ENCODE data around the gene KCNIP1. TPM values are rescaled to one million over a fixed set of nuclear protein-coding genes. Genes with fewer than 3 reads are reported as not detected.

KCNIP1 gene
- total and polyA plus RNA-seq, 2 of the 13 experiments (the other 11 are each of a cell fraction or from before 2014, with no cell fraction given), result not detected

- TF ChIP-seq ZNF335 (CRISPR knock-in tag; IDR thresholded peaks at IDR 0.05), result no peak
- TF ChIP-seq SMARCC2 (IDR thresholded peaks at IDR 0.05), result no peak
- no peak for TF ChIP-seq POLR2AphosphoS5 (IDR thresholded peaks at IDR 0.05; ENCODE audit: low read depth, low read length)
- no peak for TF ChIP-seq SMAD9 (CRISPR knock-in tag; IDR thresholded peaks at IDR 0.05)
- TF ChIP-seq ZBTB33 (CRISPR knock-in tag; IDR thresholded peaks at IDR 0.05), result no peak
- no peak for TF ChIP-seq FOXO1 (CRISPR knock-in tag; IDR thresholded peaks at IDR 0.05)
- TF ChIP-seq NR2C2 (CRISPR knock-in tag; IDR thresholded peaks at IDR 0.05; ENCODE audit: borderline replicate concordance), result no peak
- no peak for TF ChIP-seq ZNF484 (CRISPR knock-in tag; IDR thresholded peaks at IDR 0.05; ENCODE audit: borderline replicate concordance, low read depth)
- TF ChIP-seq RORA (CRISPR knock-in tag; IDR thresholded peaks at IDR 0.05), result no peak
- TF ChIP-seq RFX5 (IDR thresholded peaks at IDR 0.05; ENCODE audit: low read depth, low read length), result no peak
- no peak for TF ChIP-seq ZNF431 (CRISPR knock-in tag; IDR thresholded peaks at IDR 0.05; ENCODE audit: borderline replicate concordance, low read depth)
- no peak for TF ChIP-seq POLR2G (IDR thresholded peaks at IDR 0.05; ENCODE audit: low read depth, low read length)
- TF ChIP-seq POGZ (CRISPR knock-in tag; IDR thresholded peaks at IDR 0.05), result no peak
- TF ChIP-seq PLRG1 (conservative IDR thresholded peaks at IDR 0.05), result no peak
These were observed 235.0 kb downstream of the KCNIP1 start (continued) for GRCh38 chr5:170738840-170739239.

GRCh38 chr5:170739446-170739845, 235.6 kb downstream of the KCNIP1 start:
- 5% methylated on average over 4 of the region's 4 CpGs for WGBS (ENCODE audit: low lambda C conversion rate)
- no peak overlapping the region for H3K4me2 ChIP-seq (ENCODE audit: low read depth, low read length)
- no peak overlapping the region for H3K4me3 ChIP-seq (replicated peaks in 1 of 3; ENCODE audit: insufficient read depth in 1 of 3, low read depth in 2 of 3, low read length in 3 of 3)
- intact Hi-C loops (cut with micrococcal nuclease; ENCODE audit: unreplicated experiment), result no loop called here
- H3K79me2 ChIP-seq (ENCODE audit: insufficient read depth, low read length), result no peaks in the 10 kb centered on the region
- no TSS peak for BruUV-seq (replicated peaks)
- H3K36me3 ChIP-seq (replicated peaks in 1 of 2; ENCODE audit: control insufficient read depth in 1 of 2, insufficient read depth in 2 of 2, low read length in 2 of 2), result no peaks in the 10 kb centered on the region
- H4K20me1 ChIP-seq (ENCODE audit: insufficient read depth, low read length), result no peaks in the 10 kb centered on the region
- no peaks in the 10 kb centered on the region for H3K9me3 ChIP-seq (ENCODE audit: low read length)
- no peak for TF ChIP-seq ZNF205 (CRISPR knock-in tag; IDR thresholded peaks at IDR 0.05)
- TF ChIP-seq ZNF772 (CRISPR knock-in tag; IDR thresholded peaks at IDR 0.05), result no peak
- TF ChIP-seq TCF7 (IDR thresholded peaks at IDR 0.05; ENCODE audit: low read depth), result no peak
- TF ChIP-seq FOXO4 (CRISPR knock-in tag; conservative IDR thresholded peaks at IDR 0.05), result no peak
- TF ChIP-seq CCDC6 (CRISPR knock-in tag; IDR thresholded peaks at IDR 0.05), result no peak
- TF ChIP-seq REPIN1 (CRISPR knock-in tag; IDR thresholded peaks at IDR 0.05; ENCODE audit: borderline replicate concordance, low read depth), result no peak
- TF ChIP-seq ARHGAP35 (CRISPR knock-in tag; IDR thresholded peaks at IDR 0.05; ENCODE audit: borderline replicate concordance), result no peak
- no peak for TF ChIP-seq ZGPAT (CRISPR knock-in tag; IDR thresholded peaks at IDR 0.05)
- in situ Hi-C loops (cut with HindIII; ENCODE audit: extremely low pct_ligation_motif_present, low pct_unique_long_range_greater_than_20kb), result no loop called here
- peaks cover 0 to 8% of the 10 kb centered on the region in 2 experiments; a peak in 3 of 5 replicates for H3K27me3 ChIP-seq (ENCODE audit: control insufficient read depth in 1 of 2, insufficient read depth in 2 of 2, low read length in 2 of 2)
- CTCF ChIA-PET (ENCODE audit: low intra/inter-chr PET ratio, low total read pairs), result no interaction called here
- H3K4me1 ChIP-seq (ENCODE audit: insufficient read depth, low read length), result no peaks in the 10 kb centered on the region
- no peak overlapping the region for H2AFZ ChIP-seq (ENCODE audit: low read length)
- no peak overlapping the region for H3K27ac ChIP-seq (ENCODE audit: extremely low read length, insufficient read depth, low read length)
- no peak overlapping the region for H3K9ac ChIP-seq (ENCODE audit: insufficient read depth, low read depth, low read length)
- FAIRE-seq (no peak), DNase-seq (ENCODE audit: low spot score) (no peak), ATAC-seq (no peak)
- POLR2A ChIA-PET, result no interaction called here

Measured in HepG2 (cell line).